IMR-90 (cell line): ENCODE measurements around the gene EML6. TPM values are rescaled to one million over a fixed set of nuclear protein-coding genes. Genes with fewer than 3 reads are reported as not detected.

Source experiments
- ATAC-seq: fragments of 200-7000 bp; cut with Tn5 transposase; 2 replicates; pipeline ENCODE4 v1.9.1; 2020; ENCODE audit warnings: low read depth, mild to moderate bottlenecking, moderate library complexity
- BruUV-seq: library from RNA; stranded (reverse); fragments of 400-500 nt; replicated peaks from 2 replicates; lab custom pipeline; 2021; lab: Mats Ljungman, UMichigan
- CTCF ChIA-PET: fragments of 300-600 bp; formaldehyde crosslinking; extraction: SDS; loops from one replicate; lab custom pipeline; 2021; ENCODE audit warnings: antibody characterized with exemption; lab: Yijun Ruan, JAX
- POLR2A ChIA-PET: fragments of 300-600 bp; sonication (Branson Sonifier 250); formaldehyde crosslinking; loops from one replicate; lab custom pipeline; 2022; ENCODE audit warnings: antibody characterized with exemption; ENCODE audit not compliant: unreplicated experiment; lab: Charles Lee
- DNase-seq: peaks from one replicate; pipeline ENCODE4 v3.0.0; 2013
- H2AFZ ChIP-seq: replicated peaks from 2 replicates; pipeline ENCODE3; 2013; ENCODE audit warnings: low read length, mild to moderate bottlenecking; ENCODE audit not compliant: poor library complexity
- H2AK5ac ChIP-seq: 2 replicates; pipeline ENCODE4 v1.6.1; 2013; ENCODE audit warnings: low read depth, low read length, inconsistent platforms
- H2AK9ac ChIP-seq: replicated peaks from 2 replicates; pipeline ENCODE3; 2013; ENCODE audit warnings: mild to moderate bottlenecking, low read depth, low read length, moderate library complexity; ENCODE audit not compliant: poor library complexity
- H2BK120ac ChIP-seq: 2 replicates; pipeline ENCODE4 v1.6.1; 2013; ENCODE audit warnings: low read depth, low read length, inconsistent platforms
- H2BK15ac ChIP-seq: 3 replicates; pipeline ENCODE4 v1.6.1; 2013; ENCODE audit warnings: low read depth, low read length, inconsistent platforms
- H2BK20ac ChIP-seq: 2 replicates; pipeline ENCODE4 v1.6.1; 2013; ENCODE audit warnings: low read depth, mild to moderate bottlenecking, inconsistent platforms, low read length, moderate library complexity
- H2BK5ac ChIP-seq: 2 replicates; pipeline ENCODE4 v1.6.1; 2013; ENCODE audit warnings: mild to moderate bottlenecking, low read depth, low read length, inconsistent platforms; ENCODE audit not compliant: poor library complexity, severe bottlenecking
- H3K14ac ChIP-seq: replicated peaks from 2 replicates; pipeline ENCODE4 v1.6.1; 2013; ENCODE audit warnings: low read depth, low read length, inconsistent platforms
- H3K18ac ChIP-seq: 2 replicates; pipeline ENCODE4 v1.6.1; 2013; ENCODE audit warnings: low read depth, low read length, control low read depth
- H3K23ac ChIP-seq: 2 replicates; pipeline ENCODE4 v1.6.1; 2013; ENCODE audit warnings: low read depth, low read length, inconsistent platforms
- H3K27ac ChIP-seq: 2 replicates; pipeline ENCODE4 v1.5.1; 2013; ENCODE audit warnings: mild to moderate bottlenecking, control low read depth, low read length; ENCODE audit not compliant: insufficient read depth
- H3K27me3 ChIP-seq: 2 replicates; pipeline ENCODE4 v1.6.1; 2013; ENCODE audit warnings: low read length; ENCODE audit not compliant: control insufficient read depth, insufficient read depth
- H3K36me3 ChIP-seq: 2 replicates; pipeline ENCODE4 v1.6.1; 2013; ENCODE audit warnings: low read length, mixed read lengths; ENCODE audit not compliant: control insufficient read depth, insufficient read depth
- H3K4ac ChIP-seq: 2 replicates; pipeline ENCODE4 v1.6.1; 2013; ENCODE audit warnings: low read depth, low read length, inconsistent platforms
- H3K4me1 ChIP-seq: 2 replicates; pipeline ENCODE4 v1.6.1; 2013; ENCODE audit warnings: low read length, mixed read lengths; ENCODE audit not compliant: control insufficient read depth, insufficient read depth
- H3K4me2 ChIP-seq: 2 replicates; pipeline ENCODE4 v1.6.1; 2013; ENCODE audit warnings: low read depth, mild to moderate bottlenecking, control low read depth, low read length, moderate library complexity
- H3K4me3 ChIP-seq: 2 replicates; pipeline ENCODE4 v1.5.1; 2013; ENCODE audit warnings: low read depth, mild to moderate bottlenecking, control low read depth, low read length, moderate library complexity; ENCODE audit not compliant: insufficient read depth
- H3K56ac ChIP-seq: 2 replicates; pipeline ENCODE4 v1.6.1; 2013; ENCODE audit warnings: low read length, inconsistent platforms; ENCODE audit not compliant: insufficient read depth; ENCODE audit errors: extremely low read depth
- H3K79me1 ChIP-seq, 2 experiments: 2 replicates each; pipeline ENCODE4 v1.6.1; 2013; ENCODE audit warnings: low read length in 2 of 2, inconsistent platforms in 1 of 2, low read depth in 1 of 2
- H3K9ac ChIP-seq: 2 replicates; pipeline ENCODE4 v1.6.1; 2013; ENCODE audit warnings: low read depth, low read length, control low read depth
- H3K9me1 ChIP-seq: 2 replicates; pipeline ENCODE4 v1.6.1; 2013; ENCODE audit warnings: low read length, inconsistent platforms; ENCODE audit not compliant: insufficient read depth
- H3K9me3 ChIP-seq: 2 replicates; pipeline ENCODE4 v1.6.1; 2013; ENCODE audit warnings: low read length; ENCODE audit not compliant: control insufficient read depth, insufficient read depth
- H4K20me1 ChIP-seq: 2 replicates; pipeline ENCODE4 v1.6.1; 2013; ENCODE audit warnings: low read length, inconsistent platforms; ENCODE audit not compliant: insufficient read depth
- H4K5ac ChIP-seq: 2 replicates; pipeline ENCODE4 v1.6.1; 2013; ENCODE audit warnings: mild to moderate bottlenecking, low read depth, low read length, control low read depth
- H4K8ac ChIP-seq, 2 experiments: 2 replicates each; pipeline ENCODE4 v1.6.1; 2013; ENCODE audit warnings: low read depth in 2 of 2, low read length in 2 of 2, control low read depth in 1 of 2, inconsistent platforms in 1 of 2
- H4K91ac ChIP-seq: 2 replicates; pipeline ENCODE4 v1.6.1; 2013; ENCODE audit warnings: low read depth, low read length, inconsistent platforms; ENCODE audit not compliant: insufficient read depth
- BHLHE40 ChIP-seq: fragments of 150-350 bp; IDR thresholded peaks from 2 replicates; pipeline ENCODE4 v1.6.1; 2016; ENCODE audit warnings: mild to moderate bottlenecking, low read depth, low read length
- CEBPB ChIP-seq: IDR thresholded peaks from 2 replicates; pipeline ENCODE4 v1.6.1; 2012; ENCODE audit warnings: low read depth, low read length, improper control_type of control experiment
- CHD1 ChIP-seq: IDR thresholded peaks from 2 replicates; pipeline ENCODE4 v1.6.1; 2012; ENCODE audit warnings: low read depth, low read length, improper control_type of control experiment
- FOS ChIP-seq: fragments of 150-350 bp; IDR thresholded peaks from 2 replicates; pipeline ENCODE4 v1.6.1; 2016; ENCODE audit warnings: low read depth, low read length
- MAFK ChIP-seq: IDR thresholded peaks from 2 replicates; pipeline ENCODE4 v1.6.1; 2012; ENCODE audit warnings: low read depth, low read length, improper control_type of control experiment
- MAZ ChIP-seq: IDR thresholded peaks from 2 replicates; pipeline ENCODE4 v1.6.1; 2012; ENCODE audit warnings: low read depth, mild to moderate bottlenecking, low read length, improper control_type of control experiment, moderate library complexity, borderline replicate concordance
- NFE2L2 ChIP-seq: fragments of 150-350 bp; IDR thresholded peaks from 2 replicates; pipeline ENCODE4 v1.6.1; 2016; ENCODE audit warnings: low read depth, mild to moderate bottlenecking, low read length
- RAD21 ChIP-seq: IDR thresholded peaks from 2 replicates; pipeline ENCODE4 v1.6.1; 2012; ENCODE audit warnings: low read length, improper control_type of control experiment
- RCOR1 ChIP-seq: IDR thresholded peaks from 2 replicates; pipeline ENCODE4 v1.6.1; 2012; ENCODE audit warnings: mild to moderate bottlenecking, low read length, improper control_type of control experiment; ENCODE audit not compliant: insufficient replicate concordance
- RFX5 ChIP-seq: IDR thresholded peaks from 2 replicates; pipeline ENCODE4 v1.8.0; 2012; ENCODE audit warnings: low read depth, mild to moderate bottlenecking, low read length, moderate library complexity
- SMC3 ChIP-seq: fragments of 150-350 bp; IDR thresholded peaks from 2 replicates; pipeline ENCODE4 v1.6.1; 2016; ENCODE audit warnings: low read depth, mild to moderate bottlenecking, antibody characterized with exemption, low read length, moderate library complexity
- whole genome bisulfite sequencing, 2 experiments: methylation state at CpG; one replicate each; pipeline versions ENCODE4 v1.1.5 to v1.1.7; 2013; ENCODE audit warnings: missing lambda C conversion rate in 2 of 2; ENCODE audit not compliant: insufficient read length in 1 of 2; ENCODE audit errors: extremely low coverage in 2 of 2; 5-methylcytosine and 5-hydroxymethylcytosine counted together
- dilution Hi-C: fragments of 300-500 bp; cut with HindIII; formaldehyde crosslinking; loops from one replicate; pipeline ENCODE4 v1.14.3; 2018; ENCODE audit warnings: low sequenced_read_pairs; ENCODE audit not compliant: unreplicated experiment
- in situ Hi-C: fragments of 300-500 bp; cut with MboI; formaldehyde crosslinking; loops from 3 replicates; pipeline ENCODE4 v1.14.3; 2019; ENCODE audit warnings: low sequenced_read_pairs, inconsistent platforms, mixed read lengths
- intact Hi-C: fragments of 100-400 bp; cut with micrococcal nuclease; formaldehyde crosslinking; loops from 2 replicates; pipeline ENCODE4 v1.10.0; 2022
- polyA plus RNA-seq, 3 experiments: library from polyadenylated mRNA; depleted of rRNA; stranded (reverse); fragments of >200 nt; gene quantifications; 2 replicates each; pipeline ENCODE4 v1.2.3, GENCODE V29; 2012; ENCODE audit warnings: low replicate concordance in 1 of 3
- total RNA-seq: library from RNA; depleted of rRNA; stranded (reverse); fragments of >200 nt; gene quantifications from 2 replicates; pipeline ENCODE4 v1.2.3, GENCODE V29; 2012
- TF ChIP-seq, protein P1 (sequence below): fragments of 150-350 bp; IDR thresholded peaks from 2 replicates; pipeline ENCODE4 v1.6.1; 2017; ENCODE audit warnings: mild to moderate bottlenecking, antibody characterized with exemption, low read length, low read depth
- TF ChIP-seq, protein P2 (sequence below): conservative IDR thresholded peaks from 2 replicates; pipeline ENCODE4 v1.5.1; 2012; ENCODE audit warnings: mild to moderate bottlenecking, low read depth, low read length, improper control_type of control experiment

EML6 gene
- total and polyA plus RNA-seq, 2 of the 4 experiments (the other 2 are of a cell fraction) = 0.18 to 0.19 TPM

DNA sequence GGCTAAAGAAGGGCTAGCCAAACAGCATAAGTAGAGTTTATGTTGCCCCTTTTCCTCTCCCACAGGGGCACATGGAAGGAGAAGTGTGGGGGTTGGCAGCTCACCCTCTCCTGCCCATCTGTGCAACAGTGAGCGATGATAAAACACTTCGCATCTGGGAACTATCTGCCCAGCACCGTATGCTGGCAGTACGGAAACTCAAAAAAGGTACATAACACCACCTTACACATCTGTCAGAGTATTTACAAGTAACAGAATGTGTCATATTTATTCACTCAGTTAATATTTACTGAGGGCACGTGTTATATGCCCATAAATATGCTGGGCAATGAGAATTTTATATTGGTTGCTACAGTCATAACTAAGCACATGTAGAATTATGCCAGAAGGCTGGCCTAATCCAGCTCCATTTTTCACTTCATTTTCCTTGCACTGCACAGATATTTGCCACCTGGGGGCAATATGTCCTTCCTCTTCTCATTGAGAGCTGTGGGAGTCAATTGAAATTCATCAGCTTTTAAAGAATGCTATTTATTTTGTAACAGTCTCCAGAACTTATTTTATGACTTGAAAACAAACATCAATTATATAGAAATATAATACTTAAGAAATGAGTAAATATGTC lies 176.2 kb downstream of the EML6 start (continued):
- TF ChIP-seq RFX5 = no peak

DNA sequence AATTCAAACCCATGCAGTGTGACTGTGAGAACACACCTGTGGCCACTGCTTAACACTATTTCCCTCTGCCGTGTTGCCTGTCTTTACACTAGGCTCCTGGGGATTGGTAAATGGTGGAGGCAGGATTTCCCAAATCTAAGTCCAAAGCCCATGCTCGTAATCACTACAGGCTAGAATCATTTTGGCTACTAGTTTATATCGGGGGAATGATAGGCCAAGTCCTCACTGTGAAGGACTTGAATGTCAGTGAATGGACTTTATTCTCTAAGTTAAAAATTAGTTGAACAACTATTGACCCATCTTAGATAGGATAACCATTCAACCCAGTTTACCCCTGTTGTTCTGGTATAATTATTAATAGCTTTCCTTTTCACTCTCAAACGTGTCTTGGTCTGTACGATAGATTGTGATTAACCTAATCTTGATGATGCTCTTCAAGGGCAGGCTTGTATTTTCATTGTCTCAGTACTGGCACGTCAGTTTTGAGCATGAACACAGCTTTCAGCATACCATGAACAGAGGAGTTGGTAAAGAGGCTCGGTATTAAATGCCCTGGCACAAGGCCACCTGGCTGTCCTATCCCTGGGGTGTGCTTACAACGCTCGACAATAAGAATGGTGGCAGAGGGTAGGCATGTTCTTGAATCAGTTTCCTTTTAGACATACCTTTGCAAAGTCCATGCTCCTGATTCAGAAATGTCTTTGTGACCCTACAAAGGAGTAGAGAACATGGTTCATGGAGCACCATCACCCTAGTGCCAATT lies 177.9 kb downstream of the EML6 start:
- Histone ChIP-seq H3K23ac (no peak overlapping the region), H3K4me1 (peaks cover 7% of the 10 kb centered on the region), H3K9ac (no peak overlapping the region), H4K91ac (peak overlapping the region; percentile 7; the same call in 1 of the 2 replicates), H3K27me3 (no peaks in the 10 kb centered on the region; the same call in 1 of the 2 replicates), H2BK5ac (no peak overlapping the region), H3K4me3 (no peak overlapping the region), H2AFZ (no peak overlapping the region), H3K79me1 (peaks cover 10 to 39% of the 10 kb centered on the region in 2 experiments), H3K36me3 (no peaks in the 10 kb centered on the region), H3K9me1 (peaks cover 12% of the 10 kb centered on the region), H4K8ac (no peak overlapping the region), H3K14ac (peak overlapping the region; percentile 31; the same call in 1 of the 2 replicates), H2BK20ac (no peak overlapping the region), H2BK120ac (peak overlapping the region; percentile 41; the same call in 1 of the 2 replicates), H3K4ac (peak overlapping the region; percentile 24; the same call in 1 of the 2 replicates), H3K4me2 (no peak overlapping the region), H3K18ac (no peak overlapping the region), H2AK5ac (peak overlapping the region; percentile 56; the same call in 1 of the 2 replicates), H2BK15ac (peak overlapping the region; percentile 47; the same call in 1 of the 3 replicates), H3K27ac (no peak overlapping the region), H3K56ac (no peak overlapping the region), H3K9me3 (no peaks in the 10 kb centered on the region), H4K5ac (no peak overlapping the region), H2AK9ac (no peak overlapping the region), H4K20me1 (no peaks in the 10 kb centered on the region)
- ATAC-seq = no peak
- in situ Hi-C loops (no loop called here), dilution Hi-C loops (no loop called here), intact Hi-C loops (loop anchor here (2.0 kb wide), 1 partner anchor 273 kb away; no protein-coding TSS in a partner anchor)
- WGBS, 2 experiments = no CpG with 5 or more reads among the region's 9 CpGs
- BruUV-seq = no TSS peak
- CTCF ChIA-PET = interaction anchor here (2.7 kb wide), 1 partner anchor 267 kb away, joined by 19 read pairs; no protein-coding TSS in a partner anchor
- POLR2A ChIA-PET = no interaction called here
- no peak for DNase-seq
- TF ChIP-seq BHLHE40 = no peak
- no peak for TF ChIP-seq CHD1
- TF ChIP-seq, protein P1, sequence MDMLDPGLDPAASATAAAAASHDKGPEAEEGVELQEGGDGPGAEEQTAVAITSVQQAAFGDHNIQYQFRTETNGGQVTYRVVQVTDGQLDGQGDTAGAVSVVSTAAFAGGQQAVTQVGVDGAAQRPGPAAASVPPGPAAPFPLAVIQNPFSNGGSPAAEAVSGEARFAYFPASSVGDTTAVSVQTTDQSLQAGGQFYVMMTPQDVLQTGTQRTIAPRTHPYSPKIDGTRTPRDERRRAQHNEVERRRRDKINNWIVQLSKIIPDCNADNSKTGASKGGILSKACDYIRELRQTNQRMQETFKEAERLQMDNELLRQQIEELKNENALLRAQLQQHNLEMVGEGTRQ = no peak
- no peak for TF ChIP-seq CEBPB
- no peak for TF ChIP-seq RAD21
- no peak for TF ChIP-seq SMC3
- no peak for TF ChIP-seq MAFK
- TF ChIP-seq, protein P2, sequence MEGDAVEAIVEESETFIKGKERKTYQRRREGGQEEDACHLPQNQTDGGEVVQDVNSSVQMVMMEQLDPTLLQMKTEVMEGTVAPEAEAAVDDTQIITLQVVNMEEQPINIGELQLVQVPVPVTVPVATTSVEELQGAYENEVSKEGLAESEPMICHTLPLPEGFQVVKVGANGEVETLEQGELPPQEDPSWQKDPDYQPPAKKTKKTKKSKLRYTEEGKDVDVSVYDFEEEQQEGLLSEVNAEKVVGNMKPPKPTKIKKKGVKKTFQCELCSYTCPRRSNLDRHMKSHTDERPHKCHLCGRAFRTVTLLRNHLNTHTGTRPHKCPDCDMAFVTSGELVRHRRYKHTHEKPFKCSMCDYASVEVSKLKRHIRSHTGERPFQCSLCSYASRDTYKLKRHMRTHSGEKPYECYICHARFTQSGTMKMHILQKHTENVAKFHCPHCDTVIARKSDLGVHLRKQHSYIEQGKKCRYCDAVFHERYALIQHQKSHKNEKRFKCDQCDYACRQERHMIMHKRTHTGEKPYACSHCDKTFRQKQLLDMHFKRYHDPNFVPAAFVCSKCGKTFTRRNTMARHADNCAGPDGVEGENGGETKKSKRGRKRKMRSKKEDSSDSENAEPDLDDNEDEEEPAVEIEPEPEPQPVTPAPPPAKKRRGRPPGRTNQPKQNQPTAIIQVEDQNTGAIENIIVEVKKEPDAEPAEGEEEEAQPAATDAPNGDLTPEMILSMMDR = no peak
- no peak for TF ChIP-seq MAZ
- no peak for TF ChIP-seq RCOR1
- TF ChIP-seq FOS = no peak
- no peak for TF ChIP-seq NFE2L2
